ENCODE measurements around the gene RBP3. TPM values are rescaled to one million over a fixed set of nuclear protein-coding genes. Genes with fewer than 3 reads are reported as not detected.

RBP3 gene
- total RNA-seq, 1 donor from 2014 or later: not detected

GRCh38 chr10:47332946-47333345 lies 15.2 kb upstream of the RBP3 start:
- Histone ChIP-seq H3K36me3 (no peaks in the 10 kb centered on the region), H3K27me3 (peaks cover 6% of the 10 kb centered on the region), H3K27ac (no peak overlapping the region), H3K4me3 (no peak overlapping the region), H3K9me3 (no peaks in the 10 kb centered on the region), H3K4me1 (no peaks in the 10 kb centered on the region)
- no peak for ATAC-seq
- DNase-seq: no peak
- intact Hi-C loops (cut with DNase I): no loop called here
- TF ChIP-seq CTCF (IDR thresholded peaks at IDR 0.05): no peak

- Histone ChIP-seq H3K9me3 (no peaks in the 10 kb centered on the region), H3K27me3 (peaks cover 6% of the 10 kb centered on the region), H3K4me3 (no peak overlapping the region), H3K4me1 (no peaks in the 10 kb centered on the region), H3K27ac (no peak overlapping the region), H3K36me3 (no peaks in the 10 kb centered on the region)
- DNase-seq (no peak), ATAC-seq (no peak)
- intact Hi-C loops (cut with DNase I): no loop called here
- TF ChIP-seq CTCF (IDR thresholded peaks at IDR 0.05): no peak
Measured at GRCh38 chr10:47333532-47333931, 14.6 kb upstream of the RBP3 start.

- intact Hi-C loops (cut with DNase I): no loop called here
- no peak for TF ChIP-seq CTCF (IDR thresholded peaks at IDR 0.05)
- H3K9me3 ChIP-seq: no peaks in the 10 kb centered on the region
- peaks cover 6% of the 10 kb centered on the region for H3K27me3 ChIP-seq
- H3K27ac ChIP-seq: no peak overlapping the region
- no peaks in the 10 kb centered on the region for H3K36me3 ChIP-seq
- ATAC-seq (no peak), DNase-seq (peak; percentile 26)
- no peaks in the 10 kb centered on the region for H3K4me1 ChIP-seq
- H3K4me3 ChIP-seq: no peak overlapping the region
Measured at GRCh38 chr10:47334466-47335295, 13.5 kb upstream of the RBP3 start.

- intact Hi-C loops (cut with DNase I): no loop called here
- H3K27ac ChIP-seq: no peak overlapping the region
- no peak overlapping the region for H3K4me3 ChIP-seq
- no peaks in the 10 kb centered on the region for H3K9me3 ChIP-seq
- DNase-seq: peak; percentile 19
- no peaks in the 10 kb centered on the region for H3K4me1 ChIP-seq
- no peaks in the 10 kb centered on the region for H3K36me3 ChIP-seq
- TF ChIP-seq CTCF (IDR thresholded peaks at IDR 0.05): no peak
- H3K27me3 ChIP-seq: peaks cover 6% of the 10 kb centered on the region
- ATAC-seq: no peak
Measured at GRCh38 chr10:47335906-47336305, 12.3 kb upstream of the RBP3 start.

- H3K9me3 ChIP-seq: no peaks in the 10 kb centered on the region
- H3K4me3 ChIP-seq: no peak overlapping the region
- peak; percentile 34 for DNase-seq
- H3K36me3 ChIP-seq: no peaks in the 10 kb centered on the region
- intact Hi-C loops (cut with DNase I): no loop called here
- no peaks in the 10 kb centered on the region for H3K4me1 ChIP-seq
- H3K27me3 ChIP-seq: peaks cover 6% of the 10 kb centered on the region
- ATAC-seq: no peak
- H3K27ac ChIP-seq: no peak overlapping the region
- TF ChIP-seq CTCF (IDR thresholded peaks at IDR 0.05): no peak
Measured at GRCh38 chr10:47336387-47337134, 11.6 kb upstream of the RBP3 start.
